Mucosa of gallbladder (tissue), 1 donor: ENCODE data around the gene GSTA1. TPM values are rescaled to one million over a fixed set of nuclear protein-coding genes. Genes with fewer than 3 reads are reported as not detected.
"Not testable (repeated sequence)": the region's sequence is repeated elsewhere in the genome, so short reads cannot be mapped to it uniquely, and the experiment has no call there.

Experiments
- DNase-seq: peaks from one replicate; pipeline ENCODE4 v3.0.0-alpha.2; 2020; ENCODE audit warnings: low spot score
- total RNA-seq: library from RNA; stranded (reverse); gene quantifications from one replicate; pipeline ENCODE4 v1.2.1, GENCODE V29; 2021
- donor health status: DM: no; HTN: no; CAD: no.

The GSTA1 gene
- total RNA-seq, 1 donor from 2014 or later: 382 TPM

GRCh38 chr6:52757651-52758338 is 45.8 kb downstream of the GSTA1 start:
- not testable (repeated sequence) for DNase-seq

- no peak for DNase-seq
Observed at GRCh38 chr6:52754443-52754842, 49.2 kb downstream of the GSTA1 start.

- not testable (repeated sequence) for DNase-seq
Observed at GRCh38 chr6:52753137-52753536, 50.5 kb downstream of the GSTA1 start.

GRCh38 chr6:52752310-52752709 is 51.3 kb downstream of the GSTA1 start:
- DNase-seq: no peak

GRCh38 chr6:52749556-52750152 is 54.0 kb downstream of the GSTA1 start:
- DNase-seq: no peak

GRCh38 chr6:52747301-52747700 is 56.3 kb downstream of the GSTA1 start:
- DNase-seq: not testable (repeated sequence)

GRCh38 chr6:52746213-52746612 is 57.4 kb downstream of the GSTA1 start:
- no peak for DNase-seq

- no peak for DNase-seq
Observed at GRCh38 chr6:52745764-52746201, 57.8 kb downstream of the GSTA1 start.

- no peak for DNase-seq
Observed at GRCh38 chr6:52741872-52742271, 61.7 kb downstream of the GSTA1 start.

Other genes with a start within 250 kb of the GSTA1 start
- 16.0 TPM for gene TRAM2, start 226.8 kb downstream of the GSTA1 start, total RNA-seq
- 35.2 TPM for gene TMEM14A, start 132.7 kb downstream of the GSTA1 start, total RNA-seq
- 113 TPM for gene GSTA2, start 40.3 kb downstream of the GSTA1 start, total RNA-seq
- not detected for gene GSTA5, start 37.0 kb upstream of the GSTA1 start, total RNA-seq
- not detected for gene GSTA3, start 105.9 kb upstream of the GSTA1 start, total RNA-seq
- gene GSTA4, start 191.5 kb upstream of the GSTA1 start, total RNA-seq: 19.9 TPM